ENCODE data around the gene AFF3.

- TF ChIP-seq POLR2AphosphoS5 (IDR thresholded peaks at IDR 0.05; ENCODE audit: low read depth, low read length) (no peak), TAF1 (IDR thresholded peaks at IDR 0.05; ENCODE audit: borderline replicate concordance, insufficient read depth, low read length) (no peak), SIN3A (IDR thresholded peaks at IDR 0.05; ENCODE audit: borderline replicate concordance, insufficient read depth, low read length) (no peak), REST (IDR thresholded peaks at IDR 0.05; ENCODE audit: insufficient read depth in 1 of 2, low read depth in 2 of 2, low read length in 2 of 2) (no peak), FOXP2 (optimal IDR thresholded peaks at IDR 0.05; ENCODE audit: borderline replicate concordance, extremely low read depth, extremely low read length, insufficient read depth) (no peak)
Measured at GRCh38 chr2:99801327-99801901, 341.0 kb downstream of the AFF3 start.

All from PFSK-1 (cell line).